LNCaP clone FGC (cell line): ENCODE measurements around the gene LFNG.

Experiments
- DNase-seq: peaks from one replicate; pipeline ENCODE4 v3.0.0-alpha.2; 2011; ENCODE audit warnings: low read depth
- H3K4me3 ChIP-seq: 2 replicates; pipeline ENCODE4 v1.5.1; 2011; ENCODE audit warnings: mild to moderate bottlenecking, low read depth, low read length, control low read depth
- CTCF ChIP-seq: IDR thresholded peaks from 2 replicates; pipeline ENCODE4 v1.5.1; 2012; ENCODE audit warnings: mild to moderate bottlenecking; ENCODE audit not compliant: control insufficient read depth, insufficient read depth; ENCODE audit errors: extremely low read depth

Gene LFNG

GRCh38 chr7:2519119-2519930, at the start of gene LFNG:
LFNG (plus strand) TSS chr7:2519774; CDS start chr7:2519862, 88 bp downstream.
- H3K4me3 ChIP-seq = peak within 1 kb of the TSS; percentile 45
- TF ChIP-seq CTCF = no peak
- DNase-seq = no peak

- no peak for TF ChIP-seq CTCF
- no peak overlapping the region for H3K4me3 ChIP-seq
- no peak for DNase-seq
These were observed 49.2 kb upstream of the LFNG start for GRCh38 chr7:2470204-2471021.

- no peak for DNase-seq
- H3K4me3 ChIP-seq = no peak overlapping the region
- no peak for TF ChIP-seq CTCF
These were observed 48.6 kb upstream of the LFNG start for GRCh38 chr7:2471022-2471329.

- DNase-seq = no peak
- no peak for TF ChIP-seq CTCF
- H3K4me3 ChIP-seq = no peak overlapping the region
These were observed 48.2 kb upstream of the LFNG start for GRCh38 chr7:2471396-2471795.

GRCh38 chr7:2472739-2473138, 46.8 kb upstream of the LFNG start:
- TF ChIP-seq CTCF = no peak
- no peak overlapping the region for H3K4me3 ChIP-seq
- DNase-seq = no peak

- no peak for DNase-seq
- H3K4me3 ChIP-seq = no peak overlapping the region
- TF ChIP-seq CTCF = no peak
These were observed 45.9 kb upstream of the LFNG start for GRCh38 chr7:2473496-2474180.
